Type B pancreatic cell (in vitro differentiated cells): ENCODE results near the gene NCOA4. TPM values are rescaled to one million over a fixed set of nuclear protein-coding genes. Genes with fewer than 3 reads are reported as not detected.
"Not testable (repeated sequence)": the region's sequence is repeated elsewhere in the genome, so short reads cannot be mapped to it uniquely, and the experiment has no call there.

ENCODE experiments used
- DNase-seq: peaks from one replicate; pipeline ENCODE4 v3.0.0; 2021; ENCODE audit warnings: mixed read lengths; ENCODE audit not compliant: unreplicated experiment; ENCODE audit errors: extremely low spot score
- H3K27ac Mint-ChIP-seq: 2 replicates; pipeline ENCODE4 v1.8.0; 2021; ENCODE audit warnings: mild to moderate bottlenecking, mixed read lengths
- H3K27me3 Mint-ChIP-seq: 2 replicates; pipeline ENCODE4 v1.8.0; 2021; ENCODE audit warnings: mixed read lengths
- H3K36me3 Mint-ChIP-seq: 2 replicates; pipeline ENCODE4 v1.8.0; 2021; ENCODE audit warnings: mixed read lengths
- H3K4me1 Mint-ChIP-seq: one replicate; pipeline ENCODE4 v1.8.0; 2021; ENCODE audit warnings: mixed read lengths; ENCODE audit not compliant: unreplicated experiment
- H3K4me3 Mint-ChIP-seq: 2 replicates; pipeline ENCODE4 v1.8.0; 2021; ENCODE audit warnings: mild to moderate bottlenecking, mixed read lengths
- H3K9me3 Mint-ChIP-seq: 2 replicates; pipeline ENCODE4 v1.8.0; 2021; ENCODE audit warnings: mixed read lengths
- CTCF ChIP-seq: fragments of 200-600 bp; sonication (generic); conservative IDR thresholded peaks from 2 replicates; pipeline ENCODE4 v1.5.0; 2021; ENCODE audit warnings: antibody characterized with exemption, mild to moderate bottlenecking
- total RNA-seq: library from RNA; stranded (reverse); gene quantifications from 2 replicates; pipeline ENCODE4 v1.2.1, GENCODE V29; 2021; ENCODE audit warnings: low replicate concordance

Gene NCOA4
- total RNA-seq, 1 donor from 2014 or later: 105 TPM

GRCh38 chr10:46006219-46006618 lies 24.2 kb downstream of the NCOA4 start:
- TF ChIP-seq CTCF: no peak
- no peaks in the 10 kb centered on the region for H3K4me1 Mint-ChIP-seq
- peaks cover 6% of the 10 kb centered on the region for H3K9me3 Mint-ChIP-seq
- no peak overlapping the region for H3K27ac Mint-ChIP-seq
- DNase-seq: no peak
- peaks cover 41% of the 10 kb centered on the region for H3K36me3 Mint-ChIP-seq
- no peak overlapping the region for H3K4me3 Mint-ChIP-seq
- H3K27me3 Mint-ChIP-seq: no peaks in the 10 kb centered on the region

GRCh38 chr10:46005383-46005782 lies 25.0 kb downstream of the NCOA4 start:
- Mint-ChIP-seq H3K27ac (no peak overlapping the region), H3K36me3 (peaks cover 35% of the 10 kb centered on the region), H3K27me3 (no peaks in the 10 kb centered on the region), H3K4me3 (no peak overlapping the region), H3K9me3 (peaks cover 6% of the 10 kb centered on the region), H3K4me1 (no peaks in the 10 kb centered on the region)
- no peak for TF ChIP-seq CTCF
- DNase-seq: no peak

- Mint-ChIP-seq H3K27ac (no peak overlapping the region), H3K4me1 (no peaks in the 10 kb centered on the region), H3K27me3 (no peaks in the 10 kb centered on the region), H3K36me3 (peaks cover 37% of the 10 kb centered on the region), H3K9me3 (peaks cover 6% of the 10 kb centered on the region), H3K4me3 (no peak overlapping the region)
- no peak for DNase-seq
- TF ChIP-seq CTCF: no peak
Observed at GRCh38 chr10:46004963-46005362, 25.5 kb downstream of the NCOA4 start.

GRCh38 chr10:46002916-46003693 lies 27.3 kb downstream of the NCOA4 start:
- no peak for TF ChIP-seq CTCF
- Mint-ChIP-seq H3K4me3 (no peak overlapping the region), H3K27me3 (no peaks in the 10 kb centered on the region), H3K27ac (no peak overlapping the region), H3K4me1 (no peaks in the 10 kb centered on the region), H3K9me3 (peaks cover 1% of the 10 kb centered on the region), H3K36me3 (peaks cover 38% of the 10 kb centered on the region)
- DNase-seq: no peak

GRCh38 chr10:46002189-46002687 lies 28.2 kb downstream of the NCOA4 start:
- not testable (repeated sequence) for H3K4me1 Mint-ChIP-seq, H3K27me3 Mint-ChIP-seq, H3K9me3 Mint-ChIP-seq, DNase-seq, H3K4me3 Mint-ChIP-seq, H3K27ac Mint-ChIP-seq
- peaks cover 41% of the 10 kb centered on the region for H3K36me3 Mint-ChIP-seq

- Mint-ChIP-seq H3K36me3 (peaks cover 44% of the 10 kb centered on the region), H3K4me1 (no peaks in the 10 kb centered on the region)
- no peak for TF ChIP-seq CTCF
Observed at GRCh38 chr10:46001187-46001756, 29.2 kb downstream of the NCOA4 start.

More at GRCh38 chr10:46001187-46001756, 29.2 kb downstream of the NCOA4 start:
- DNase-seq: no peak
- Mint-ChIP-seq H3K9me3 (no peaks in the 10 kb centered on the region), H3K27ac (peak overlapping the region; percentile 59), H3K27me3 (no peaks in the 10 kb centered on the region), H3K4me3 (no peak overlapping the region)
